Measurements from ENCODE around the gene ZFX.

ZFX gene

DNA sequence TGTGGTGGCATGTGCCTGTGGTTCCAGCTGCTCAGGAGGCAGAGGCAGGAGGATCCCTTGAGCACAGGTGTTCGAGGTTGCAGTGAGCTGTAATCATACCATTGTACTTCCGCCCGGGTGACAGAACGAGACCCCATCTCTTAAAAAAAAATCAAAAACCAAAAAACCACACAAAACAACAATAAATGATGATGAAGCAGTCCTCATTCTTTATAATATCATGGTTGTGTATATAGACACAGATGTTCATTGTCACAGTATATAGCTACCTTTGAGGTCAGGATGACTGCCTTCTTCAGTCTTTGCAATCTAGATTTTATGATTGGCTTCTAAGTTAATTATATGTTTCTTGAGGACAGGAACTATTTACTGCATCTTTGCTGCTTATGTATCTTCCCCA lies 37.0 kb downstream of the ZFX start:
- H3K4me1 ChIP-seq (ENCODE audit: control insufficient read depth, insufficient read depth, low read length): no peaks in the 10 kb centered on the region

DNA sequence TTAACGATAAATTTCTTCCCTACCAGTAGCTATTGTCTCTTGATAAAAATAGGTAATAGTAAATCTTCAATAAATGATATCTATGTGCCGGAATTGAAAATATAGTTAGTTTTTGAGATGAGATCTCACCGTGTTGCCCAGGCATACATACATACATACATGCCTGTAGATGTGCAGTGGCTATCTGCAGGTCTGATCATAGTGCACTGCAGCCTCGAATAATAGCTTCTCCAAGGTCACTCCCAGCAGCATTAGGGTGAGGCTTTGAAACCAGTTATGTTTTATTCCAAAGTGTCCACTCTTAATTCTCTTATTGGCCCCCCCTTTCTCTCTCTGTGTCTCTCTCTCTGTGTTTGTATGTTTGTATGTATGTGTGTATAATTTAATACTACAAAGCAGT lies 37.5 kb downstream of the ZFX start:
- Histone ChIP-seq H3K9ac (ENCODE audit: low read length) (no peak overlapping the region), H3K4me3 (ENCODE audit: low read length) (no peak overlapping the region), H3K4me1 (ENCODE audit: control insufficient read depth, insufficient read depth, low read length) (no peaks in the 10 kb centered on the region), H3K27me3 (ENCODE audit: control insufficient read depth, insufficient read depth, low read length) (no peaks in the 10 kb centered on the region), H3K9me3 (ENCODE audit: control insufficient read depth, low read length) (no peaks in the 10 kb centered on the region), H3K36me3 (ENCODE audit: control insufficient read depth, insufficient read depth, low read length) (no peaks in the 10 kb centered on the region)

More for the DNA sequence above, 37.0 kb downstream of the ZFX start:
- H3K27me3 ChIP-seq (ENCODE audit: control insufficient read depth, insufficient read depth, low read length): no peaks in the 10 kb centered on the region
- no peaks in the 10 kb centered on the region for H3K9me3 ChIP-seq (ENCODE audit: control insufficient read depth, low read length)
- H3K9ac ChIP-seq (ENCODE audit: low read length): no peak overlapping the region
- no peak overlapping the region for H3K4me3 ChIP-seq (ENCODE audit: low read length)
- no peaks in the 10 kb centered on the region for H3K36me3 ChIP-seq (ENCODE audit: control insufficient read depth, insufficient read depth, low read length)

DNA sequence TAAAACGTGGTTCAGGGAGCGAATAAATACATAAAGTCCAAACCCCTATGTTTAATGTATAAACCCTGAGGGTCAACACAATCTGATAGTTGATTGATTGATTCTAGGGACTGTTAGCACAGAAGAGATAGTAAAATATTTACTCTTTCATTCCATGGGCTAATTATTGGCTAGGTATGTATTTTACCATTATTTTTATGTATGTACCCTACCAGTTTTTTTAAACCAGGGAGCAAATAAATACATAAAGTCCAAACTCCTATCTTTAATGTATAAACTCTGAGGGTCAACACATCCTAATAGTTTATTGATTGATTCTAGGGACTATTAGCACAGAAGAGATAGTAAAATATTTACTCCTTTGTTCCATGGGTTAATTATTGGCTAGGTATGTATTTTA lies 40.0 kb downstream of the ZFX start:
- H3K9me3 ChIP-seq (ENCODE audit: control insufficient read depth, low read length): no peaks in the 10 kb centered on the region
- H3K27me3 ChIP-seq (ENCODE audit: control insufficient read depth, insufficient read depth, low read length): no peaks in the 10 kb centered on the region
- no peak overlapping the region for H3K9ac ChIP-seq (ENCODE audit: low read length)
- H3K4me1 ChIP-seq (ENCODE audit: control insufficient read depth, insufficient read depth, low read length): no peaks in the 10 kb centered on the region
- no peaks in the 10 kb centered on the region for H3K36me3 ChIP-seq (ENCODE audit: control insufficient read depth, insufficient read depth, low read length)
- no peak overlapping the region for H3K4me3 ChIP-seq (ENCODE audit: low read length)

- Histone ChIP-seq H3K4me3 (ENCODE audit: low read length) (no peak overlapping the region), H3K36me3 (ENCODE audit: control insufficient read depth, insufficient read depth, low read length) (no peaks in the 10 kb centered on the region), H3K9me3 (ENCODE audit: control insufficient read depth, low read length) (no peaks in the 10 kb centered on the region), H3K4me1 (ENCODE audit: control insufficient read depth, insufficient read depth, low read length) (no peaks in the 10 kb centered on the region), H3K27me3 (ENCODE audit: control insufficient read depth, insufficient read depth, low read length) (no peaks in the 10 kb centered on the region), H3K9ac (ENCODE audit: low read length) (no peak overlapping the region)
Measured at GRCh38 chrX:24190500-24191156, 41.1 kb downstream of the ZFX start.

DNA sequence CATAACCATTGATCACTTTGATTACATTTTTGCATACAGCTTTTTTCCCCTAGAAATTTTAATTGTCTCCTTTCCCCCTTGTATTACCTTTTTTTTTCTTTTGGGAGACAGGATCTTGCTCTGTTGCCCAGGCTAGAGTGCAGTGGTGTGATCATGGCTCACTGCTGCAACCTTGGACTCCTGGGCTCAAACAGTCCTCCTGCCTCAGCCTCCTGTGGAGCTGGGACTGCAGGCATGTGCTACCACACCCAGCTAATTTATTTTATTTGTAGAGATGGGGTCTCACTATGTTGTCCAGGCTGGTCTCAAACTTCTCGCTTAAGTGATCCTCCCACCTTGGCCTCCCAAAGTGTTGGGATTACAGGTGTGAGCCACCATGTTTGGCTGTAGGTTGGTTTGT lies 47.0 kb downstream of the ZFX start:
- no peaks in the 10 kb centered on the region for H3K9me3 ChIP-seq (ENCODE audit: control insufficient read depth, low read length)
- H3K27me3 ChIP-seq (ENCODE audit: control insufficient read depth, insufficient read depth, low read length): no peaks in the 10 kb centered on the region
- H3K4me3 ChIP-seq (ENCODE audit: low read length): no peak overlapping the region
- no peak overlapping the region for H3K9ac ChIP-seq (ENCODE audit: low read length)
- no peaks in the 10 kb centered on the region for H3K36me3 ChIP-seq (ENCODE audit: control insufficient read depth, insufficient read depth, low read length)
- H3K4me1 ChIP-seq (ENCODE audit: control insufficient read depth, insufficient read depth, low read length): no peaks in the 10 kb centered on the region

- H3K9ac ChIP-seq (ENCODE audit: low read length): no peak overlapping the region
Measured at GRCh38 chrX:24198101-24198500, 48.6 kb downstream of the ZFX start.

GRCh38 chrX:24200133-24200532 lies 50.6 kb downstream of the ZFX start:
- no peaks in the 10 kb centered on the region for H3K4me1 ChIP-seq (ENCODE audit: control insufficient read depth, insufficient read depth, low read length)
- H3K36me3 ChIP-seq (ENCODE audit: control insufficient read depth, insufficient read depth, low read length): no peaks in the 10 kb centered on the region
- H3K9me3 ChIP-seq (ENCODE audit: control insufficient read depth, low read length): no peaks in the 10 kb centered on the region
- no peak overlapping the region for H3K9ac ChIP-seq (ENCODE audit: low read length)
- no peak overlapping the region for H3K4me3 ChIP-seq (ENCODE audit: low read length)
- no peaks in the 10 kb centered on the region for H3K27me3 ChIP-seq (ENCODE audit: control insufficient read depth, insufficient read depth, low read length)

More at GRCh38 chrX:24198101-24198500, 48.6 kb downstream of the ZFX start:
- Histone ChIP-seq H3K4me1 (ENCODE audit: control insufficient read depth, insufficient read depth, low read length) (no peaks in the 10 kb centered on the region), H3K4me3 (ENCODE audit: low read length) (no peak overlapping the region), H3K27me3 (ENCODE audit: control insufficient read depth, insufficient read depth, low read length) (no peaks in the 10 kb centered on the region), H3K9me3 (ENCODE audit: control insufficient read depth, low read length) (no peaks in the 10 kb centered on the region), H3K36me3 (ENCODE audit: control insufficient read depth, insufficient read depth, low read length) (no peaks in the 10 kb centered on the region)

DNA sequence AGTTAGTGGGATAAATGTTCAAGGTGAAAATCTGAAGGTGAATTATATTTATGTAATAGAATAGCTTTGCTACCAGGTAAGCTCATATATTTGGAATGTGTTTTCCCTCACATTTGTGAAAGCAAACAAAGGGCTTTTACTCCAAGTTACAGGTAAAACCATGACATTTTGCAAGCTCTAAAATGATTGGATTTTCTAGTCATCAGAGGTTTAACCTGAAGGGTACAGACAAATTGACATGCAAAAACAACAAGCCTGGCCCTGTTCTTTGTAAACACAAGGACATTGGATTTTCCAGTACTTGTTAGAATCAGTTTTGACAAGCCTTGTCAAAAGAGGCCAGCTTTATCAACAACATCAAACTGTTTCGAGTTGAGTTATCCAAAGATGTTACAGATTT lies 51.7 kb downstream of the ZFX start:
- Histone ChIP-seq H3K36me3 (ENCODE audit: control insufficient read depth, insufficient read depth, low read length) (no peaks in the 10 kb centered on the region), H3K4me1 (ENCODE audit: control insufficient read depth, insufficient read depth, low read length) (no peaks in the 10 kb centered on the region), H3K4me3 (ENCODE audit: low read length) (no peak overlapping the region)

GRCh38 chrX:24202465-24203031 lies 53.0 kb downstream of the ZFX start:
- no peaks in the 10 kb centered on the region for H3K4me1 ChIP-seq (ENCODE audit: control insufficient read depth, insufficient read depth, low read length)
- H3K36me3 ChIP-seq (ENCODE audit: control insufficient read depth, insufficient read depth, low read length): no peaks in the 10 kb centered on the region
- no peaks in the 10 kb centered on the region for H3K27me3 ChIP-seq (ENCODE audit: control insufficient read depth, insufficient read depth, low read length)
- H3K4me3 ChIP-seq (ENCODE audit: low read length): no peak overlapping the region
- H3K9ac ChIP-seq (ENCODE audit: low read length): no peak overlapping the region
- H3K9me3 ChIP-seq (ENCODE audit: control insufficient read depth, low read length): no peaks in the 10 kb centered on the region

More for the DNA sequence above, 51.7 kb downstream of the ZFX start:
- Histone ChIP-seq H3K9ac (ENCODE audit: low read length) (no peak overlapping the region), H3K27me3 (ENCODE audit: control insufficient read depth, insufficient read depth, low read length) (no peaks in the 10 kb centered on the region), H3K9me3 (ENCODE audit: control insufficient read depth, low read length) (no peaks in the 10 kb centered on the region)

- H3K9ac ChIP-seq (ENCODE audit: low read length): no peak overlapping the region
- no peaks in the 10 kb centered on the region for H3K36me3 ChIP-seq (ENCODE audit: control insufficient read depth, insufficient read depth, low read length)
- no peaks in the 10 kb centered on the region for H3K4me1 ChIP-seq (ENCODE audit: control insufficient read depth, insufficient read depth, low read length)
- no peaks in the 10 kb centered on the region for H3K9me3 ChIP-seq (ENCODE audit: control insufficient read depth, low read length)
- no peak overlapping the region for H3K4me3 ChIP-seq (ENCODE audit: low read length)
- H3K27me3 ChIP-seq (ENCODE audit: control insufficient read depth, insufficient read depth, low read length): no peaks in the 10 kb centered on the region
Measured at GRCh38 chrX:24203072-24203808, 53.7 kb downstream of the ZFX start.

DNA sequence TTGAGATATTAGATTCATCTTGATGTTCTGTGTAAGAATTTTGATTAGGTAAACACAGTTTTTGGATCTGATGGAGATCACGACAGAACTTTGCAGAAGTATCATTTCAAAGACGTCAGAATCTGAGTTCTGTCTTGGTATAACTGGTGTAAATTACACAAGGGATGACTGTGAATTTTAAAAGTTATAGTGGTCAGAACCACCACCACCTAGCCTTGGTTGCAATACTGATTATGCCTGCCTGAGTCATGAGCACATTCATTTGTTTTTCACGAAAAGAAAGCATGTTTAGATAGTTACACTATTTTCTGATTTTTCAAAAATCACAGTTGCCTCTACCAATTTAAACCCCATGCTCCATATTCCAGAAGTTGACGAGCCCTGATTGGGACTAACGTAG lies 54.8 kb downstream of the ZFX start:
- Histone ChIP-seq H3K9ac (ENCODE audit: low read length) (no peak overlapping the region), H3K4me1 (ENCODE audit: control insufficient read depth, insufficient read depth, low read length) (no peaks in the 10 kb centered on the region), H3K4me3 (ENCODE audit: low read length) (no peak overlapping the region), H3K27me3 (ENCODE audit: control insufficient read depth, insufficient read depth, low read length) (no peaks in the 10 kb centered on the region), H3K36me3 (ENCODE audit: control insufficient read depth, insufficient read depth, low read length) (no peaks in the 10 kb centered on the region), H3K9me3 (ENCODE audit: control insufficient read depth, low read length) (no peaks in the 10 kb centered on the region)

DNA sequence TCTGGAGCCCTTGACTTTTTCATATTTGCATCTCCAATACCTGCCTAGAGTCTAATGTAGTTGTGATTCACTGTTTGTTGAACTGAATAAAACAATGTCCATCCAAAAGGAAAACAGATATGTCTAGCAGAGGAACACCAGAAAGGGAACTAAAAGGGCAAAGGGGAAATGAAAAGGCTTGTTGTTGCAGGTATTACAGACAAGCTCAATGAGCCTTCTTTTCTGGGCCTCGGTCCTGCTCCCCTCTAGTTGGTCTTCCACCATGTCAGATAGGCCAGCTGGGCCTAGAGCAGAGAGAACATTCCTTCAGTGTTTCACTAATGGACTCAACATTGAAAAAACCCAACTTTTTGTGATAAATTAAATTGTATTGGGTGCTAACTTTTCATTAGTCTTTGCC lies 55.4 kb downstream of the ZFX start:
- H3K4me3 ChIP-seq (ENCODE audit: low read length): no peak overlapping the region
- no peaks in the 10 kb centered on the region for H3K36me3 ChIP-seq (ENCODE audit: control insufficient read depth, insufficient read depth, low read length)
- H3K9ac ChIP-seq (ENCODE audit: low read length): no peak overlapping the region
- no peaks in the 10 kb centered on the region for H3K27me3 ChIP-seq (ENCODE audit: control insufficient read depth, insufficient read depth, low read length)
- H3K4me1 ChIP-seq (ENCODE audit: control insufficient read depth, insufficient read depth, low read length): no peaks in the 10 kb centered on the region
- no peaks in the 10 kb centered on the region for H3K9me3 ChIP-seq (ENCODE audit: control insufficient read depth, low read length)
